GM12874 (cell line): ENCODE measurements around the gene KRT6C.

ENCODE experiments used
- TF ChIP-seq, protein P1 (sequence below): IDR thresholded peaks from 2 replicates; pipeline ENCODE4 v1.5.1; 2011; ENCODE audit warnings: low read depth, mild to moderate bottlenecking, control low read depth, low read length, moderate library complexity; ENCODE audit not compliant: insufficient read depth

The KRT6C gene

DNA sequence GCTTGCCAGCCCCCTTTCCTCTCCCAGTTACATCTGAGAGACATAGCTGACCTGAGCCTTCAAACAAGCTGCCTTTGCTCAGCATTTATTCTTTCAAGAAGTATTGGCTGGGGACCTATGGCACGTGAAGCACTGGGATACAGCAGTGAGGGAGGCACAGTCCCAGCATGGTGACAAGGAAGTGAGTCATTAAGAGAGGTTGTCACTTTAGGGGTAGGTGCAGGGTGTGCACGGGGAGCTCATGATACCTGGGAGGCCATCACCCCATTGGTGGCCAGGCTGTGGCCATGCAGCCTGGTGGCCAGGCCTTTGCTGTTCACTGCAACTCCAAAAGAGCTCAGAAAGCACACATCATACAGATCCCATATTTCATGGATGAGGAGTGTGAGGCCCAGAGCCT lies 33.8 kb downstream of the KRT6C start:
- TF ChIP-seq, protein P1, sequence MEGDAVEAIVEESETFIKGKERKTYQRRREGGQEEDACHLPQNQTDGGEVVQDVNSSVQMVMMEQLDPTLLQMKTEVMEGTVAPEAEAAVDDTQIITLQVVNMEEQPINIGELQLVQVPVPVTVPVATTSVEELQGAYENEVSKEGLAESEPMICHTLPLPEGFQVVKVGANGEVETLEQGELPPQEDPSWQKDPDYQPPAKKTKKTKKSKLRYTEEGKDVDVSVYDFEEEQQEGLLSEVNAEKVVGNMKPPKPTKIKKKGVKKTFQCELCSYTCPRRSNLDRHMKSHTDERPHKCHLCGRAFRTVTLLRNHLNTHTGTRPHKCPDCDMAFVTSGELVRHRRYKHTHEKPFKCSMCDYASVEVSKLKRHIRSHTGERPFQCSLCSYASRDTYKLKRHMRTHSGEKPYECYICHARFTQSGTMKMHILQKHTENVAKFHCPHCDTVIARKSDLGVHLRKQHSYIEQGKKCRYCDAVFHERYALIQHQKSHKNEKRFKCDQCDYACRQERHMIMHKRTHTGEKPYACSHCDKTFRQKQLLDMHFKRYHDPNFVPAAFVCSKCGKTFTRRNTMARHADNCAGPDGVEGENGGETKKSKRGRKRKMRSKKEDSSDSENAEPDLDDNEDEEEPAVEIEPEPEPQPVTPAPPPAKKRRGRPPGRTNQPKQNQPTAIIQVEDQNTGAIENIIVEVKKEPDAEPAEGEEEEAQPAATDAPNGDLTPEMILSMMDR = no peak

DNA sequence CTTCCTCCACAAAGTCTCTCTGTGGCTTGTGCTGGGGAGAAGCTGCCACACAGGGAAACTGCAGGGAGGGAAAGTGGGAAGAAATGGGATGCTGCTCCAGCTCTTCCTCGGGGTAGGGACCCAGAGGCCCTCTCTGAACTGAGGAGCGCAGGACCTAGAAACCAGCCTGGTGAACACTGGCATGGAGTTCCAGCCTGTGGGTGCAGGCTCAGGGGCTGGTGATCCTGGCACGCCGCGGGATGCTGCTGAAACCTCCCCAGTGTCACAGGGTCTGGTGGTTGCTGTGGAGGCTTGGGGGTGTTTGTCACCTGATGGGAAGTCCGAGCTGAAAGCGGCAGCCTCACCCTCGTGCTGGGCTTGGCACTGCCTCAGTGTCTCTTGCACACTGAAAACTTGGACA lies 34.2 kb downstream of the KRT6C start:
- TF ChIP-seq, protein P1 = no peak

DNA sequence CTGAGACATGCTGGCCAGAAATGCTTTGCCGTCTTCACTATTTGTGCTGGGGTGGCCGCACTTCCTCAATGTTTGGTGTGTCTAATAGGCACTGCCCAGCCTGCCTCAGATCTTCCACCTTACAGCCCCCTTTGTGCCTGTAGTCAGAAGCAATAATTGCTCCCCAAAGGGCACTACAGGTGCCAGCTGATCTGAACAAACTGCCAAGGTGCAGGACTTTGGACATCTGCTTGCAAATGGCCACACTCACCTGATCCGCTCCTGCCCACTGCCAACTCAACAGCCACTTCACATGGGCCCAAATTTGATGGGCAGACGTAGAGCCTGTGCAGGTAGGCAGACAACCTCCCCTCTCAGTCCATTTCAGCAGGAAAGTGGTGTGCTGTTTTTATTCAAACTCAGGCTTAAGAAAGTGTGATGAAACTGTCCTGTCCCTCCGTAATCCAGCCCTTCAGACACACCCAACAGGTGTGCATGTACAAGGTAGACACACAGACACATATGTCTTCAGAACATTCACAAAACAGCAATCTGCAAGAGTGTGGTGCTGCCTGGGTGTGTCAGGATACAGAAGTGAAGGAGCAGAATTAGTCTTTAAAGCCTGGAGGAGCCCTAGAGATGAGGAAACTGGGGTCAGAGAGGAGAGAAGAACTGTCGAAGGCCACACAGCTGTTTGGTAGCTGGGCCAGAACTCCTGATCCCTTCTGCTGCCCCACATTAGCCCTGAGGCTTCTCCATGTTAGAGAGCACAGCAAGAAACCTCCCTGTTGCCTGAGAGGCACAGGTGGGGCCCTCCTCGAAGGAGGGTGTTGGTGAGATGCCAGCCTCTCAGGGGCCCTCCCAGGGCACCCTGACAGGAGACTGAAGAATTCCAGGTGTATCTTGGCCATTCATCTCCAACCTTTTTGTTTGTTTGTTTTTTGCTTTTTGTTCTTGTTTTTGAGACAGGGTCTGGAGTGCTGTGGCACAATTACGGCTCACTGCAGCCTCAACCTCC lies 35.0 kb downstream of the KRT6C start:
- TF ChIP-seq, protein P1 = no peak

DNA sequence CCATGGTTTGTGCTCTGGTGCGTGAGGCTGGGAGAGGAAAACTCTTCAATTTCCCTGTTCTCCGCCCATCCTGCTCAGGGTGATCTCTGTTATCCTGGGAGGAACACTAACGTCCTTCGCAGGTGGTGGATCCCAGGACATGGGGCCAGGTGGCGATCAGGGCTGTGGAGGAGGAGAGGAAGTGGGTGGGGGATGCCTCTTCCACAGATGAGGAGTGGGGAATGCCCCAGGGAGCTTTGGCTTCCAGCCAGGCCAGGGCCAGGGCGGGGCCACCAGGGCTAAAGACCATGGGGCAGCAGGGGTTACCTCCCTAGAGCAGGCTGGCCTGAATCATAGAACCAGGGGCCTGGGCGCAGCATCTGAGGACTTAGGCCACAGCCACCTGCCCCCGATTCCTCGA lies 36.1 kb downstream of the KRT6C start:
- TF ChIP-seq, protein P1 = no peak

DNA sequence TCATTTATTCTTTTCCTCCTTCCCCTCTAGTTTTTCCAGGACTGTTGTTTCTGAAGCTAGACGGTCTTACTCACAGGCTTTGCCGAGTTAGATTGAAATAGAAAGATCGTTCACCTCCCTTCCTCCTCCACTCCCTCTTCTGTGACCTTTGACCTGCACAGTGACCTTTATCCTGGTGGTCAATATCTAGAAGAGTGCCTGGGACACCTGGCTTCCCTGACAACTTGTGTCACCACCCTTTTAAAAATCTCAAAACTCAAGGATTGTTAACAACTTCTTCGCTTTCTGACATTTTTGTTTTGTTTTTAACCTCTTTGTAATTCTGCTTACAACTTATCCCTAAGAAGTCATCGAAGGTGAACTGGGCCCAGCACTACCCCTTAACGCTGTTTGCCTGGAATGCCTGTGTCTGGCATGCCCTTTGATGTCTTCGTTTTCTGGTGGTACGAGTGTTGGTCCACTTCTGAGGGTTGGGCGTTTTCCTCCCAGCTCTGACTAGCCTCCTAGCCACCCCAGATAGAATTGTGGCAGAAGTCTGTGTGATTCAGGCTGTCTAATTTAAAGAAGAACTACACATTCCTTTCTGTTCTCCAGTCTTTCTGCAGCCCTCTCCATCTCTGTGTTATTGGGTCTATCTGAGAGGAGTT lies 36.7 kb downstream of the KRT6C start:
- TF ChIP-seq, protein P1 = no peak

DNA sequence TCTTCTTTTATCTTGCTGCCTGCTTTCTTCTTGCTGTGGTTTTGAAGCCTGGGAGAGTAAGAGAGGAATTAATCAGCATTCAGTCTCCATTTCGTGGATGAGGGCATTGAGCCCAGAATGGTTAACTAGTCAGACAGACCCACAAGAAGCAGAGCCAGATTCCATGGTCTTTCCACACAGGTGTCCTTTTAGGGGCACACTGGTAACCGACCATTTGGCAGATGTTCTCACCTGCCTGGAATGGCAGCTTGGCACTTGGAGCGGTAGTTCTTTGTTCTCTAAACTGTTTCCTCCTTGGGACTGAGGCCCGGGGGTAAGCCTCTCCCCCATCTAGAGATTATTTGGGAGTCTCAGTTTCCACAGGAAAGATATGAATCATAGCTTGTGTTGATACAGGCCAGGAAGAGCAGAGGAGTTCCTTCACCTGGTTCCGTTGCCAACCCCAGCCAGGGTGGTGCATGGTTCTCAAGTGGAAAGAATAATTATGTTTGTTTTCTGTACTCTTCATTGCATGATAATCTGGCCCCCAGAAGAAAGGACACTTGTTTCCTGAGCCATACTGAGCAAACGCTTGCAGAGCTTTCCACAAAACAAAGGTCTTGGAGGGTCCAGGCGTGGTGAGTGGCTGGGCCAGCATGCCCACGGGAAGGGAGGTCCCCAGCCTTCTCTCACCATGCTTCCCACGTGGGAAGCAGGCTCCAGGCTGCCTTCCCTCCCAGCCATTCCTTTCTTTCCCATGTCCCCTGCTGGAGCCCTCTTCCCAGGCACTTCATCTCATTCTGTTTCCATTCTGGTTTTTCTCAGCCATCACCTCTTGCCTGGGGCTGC lies 37.4 kb downstream of the KRT6C start:
- TF ChIP-seq, protein P1 = no peak

DNA sequence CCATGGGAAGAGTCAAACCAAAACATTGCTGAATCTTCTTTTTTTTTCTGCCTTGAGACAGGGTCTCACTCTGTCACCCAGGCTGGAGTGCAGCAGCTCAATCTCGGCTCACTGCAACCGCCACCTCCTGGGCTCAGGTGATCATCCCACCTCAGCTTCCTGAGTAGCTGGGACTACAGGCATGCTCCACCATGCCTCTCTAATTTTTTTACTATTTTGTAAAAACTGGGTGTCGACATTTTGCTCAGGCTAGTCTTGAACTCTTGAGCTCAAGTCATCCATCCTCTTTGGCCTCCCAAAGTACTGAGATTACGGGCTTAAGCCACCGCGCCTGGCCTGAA lies 38.0 kb downstream of the KRT6C start:
- TF ChIP-seq, protein P1 = no peak
